UCSD-AML1 (cell line): Measurements from ENCODE around the gene UBE3B.

ENCODE experiments used
- DNase-seq: peaks from one replicate; lab custom pipeline; 2025; ENCODE audit not compliant: unreplicated experiment; lab: John Stamatoyannopoulos, UW

UBE3B gene

DNA sequence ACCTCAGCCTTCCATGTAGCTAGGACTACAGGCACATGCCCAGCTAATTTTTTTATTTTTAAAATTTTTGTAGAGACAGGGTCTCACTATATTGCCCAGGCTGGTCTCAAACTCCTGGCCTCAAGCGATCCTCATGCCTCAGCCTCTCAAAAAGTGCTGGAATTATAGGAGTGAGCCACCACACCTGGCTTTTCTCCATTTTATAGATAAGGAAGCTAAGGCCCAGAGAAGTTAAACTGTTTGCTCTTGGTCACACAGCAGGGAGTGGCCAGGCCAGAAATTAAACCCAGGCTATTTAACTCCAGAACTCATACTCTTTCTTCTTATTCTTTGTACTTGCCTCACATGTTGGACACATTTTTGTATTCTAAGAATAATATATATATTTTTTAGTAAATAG lies 16.5 kb downstream of the UBE3B start:
- no peak for DNase-seq

DNA sequence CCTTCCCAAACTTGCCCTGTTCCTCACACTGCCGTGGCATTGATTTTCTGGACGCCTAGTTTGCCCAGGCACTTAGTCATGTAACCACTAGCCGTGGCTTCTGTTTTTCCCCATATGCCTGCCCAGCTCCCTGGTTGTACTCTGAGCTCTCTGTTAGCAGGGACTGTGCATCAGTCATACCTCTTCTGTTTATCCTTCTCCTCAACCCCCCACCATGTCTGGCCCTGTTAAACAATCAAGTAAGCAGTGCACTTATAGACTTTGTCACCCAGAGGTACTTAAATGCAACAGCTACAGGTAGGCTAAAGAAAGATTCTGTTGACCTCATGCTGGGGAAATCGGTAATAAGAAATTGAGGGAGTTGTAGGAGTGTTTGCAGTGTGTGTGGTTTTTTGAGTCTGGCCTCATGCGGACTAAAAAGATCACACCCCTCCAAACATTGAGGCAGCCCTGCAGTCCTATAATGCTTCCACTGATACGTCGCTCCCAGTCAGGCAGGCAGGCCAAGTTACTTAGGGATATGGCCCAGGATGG lies 17.0 kb downstream of the UBE3B start:
- DNase-seq: no peak

DNA sequence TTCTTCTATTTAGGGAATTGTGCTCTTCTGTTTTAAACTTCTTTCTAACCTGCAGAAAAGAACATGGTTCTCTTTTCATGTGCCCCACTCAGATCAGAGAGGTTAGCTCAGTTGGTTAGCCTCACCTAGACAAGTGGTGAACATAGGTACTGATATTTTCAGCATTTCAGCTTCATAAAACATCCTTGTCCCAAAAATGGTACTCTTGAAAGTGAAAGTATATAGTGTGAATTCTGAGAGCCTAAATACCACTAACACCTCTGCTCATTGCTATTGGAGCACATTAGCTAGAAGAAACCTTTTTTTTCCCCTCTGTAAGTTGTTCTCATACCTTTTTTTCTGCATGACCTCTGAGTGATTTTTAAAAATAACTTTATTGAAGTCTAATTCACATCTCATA lies 17.6 kb downstream of the UBE3B start:
- DNase-seq: no peak

DNA sequence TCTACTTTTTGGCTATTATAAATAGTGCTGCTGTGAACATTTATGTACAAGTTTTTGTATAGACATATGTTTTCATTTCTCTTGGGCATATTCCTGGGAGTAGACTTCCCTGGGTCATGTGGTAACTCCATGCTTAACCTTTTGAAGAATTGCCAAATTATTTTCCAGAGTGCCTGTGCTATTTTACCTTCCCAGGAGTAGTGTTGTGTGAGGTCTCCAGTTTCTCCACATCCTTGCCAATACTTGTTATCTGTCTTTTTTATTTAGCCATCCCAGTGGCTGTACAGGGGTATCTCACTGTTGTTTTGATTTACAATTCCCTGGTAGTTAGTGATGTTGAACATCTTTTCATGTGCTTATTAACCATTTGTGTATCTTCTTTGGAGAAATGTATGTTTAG lies 18.9 kb downstream of the UBE3B start:
- DNase-seq: no peak

DNA sequence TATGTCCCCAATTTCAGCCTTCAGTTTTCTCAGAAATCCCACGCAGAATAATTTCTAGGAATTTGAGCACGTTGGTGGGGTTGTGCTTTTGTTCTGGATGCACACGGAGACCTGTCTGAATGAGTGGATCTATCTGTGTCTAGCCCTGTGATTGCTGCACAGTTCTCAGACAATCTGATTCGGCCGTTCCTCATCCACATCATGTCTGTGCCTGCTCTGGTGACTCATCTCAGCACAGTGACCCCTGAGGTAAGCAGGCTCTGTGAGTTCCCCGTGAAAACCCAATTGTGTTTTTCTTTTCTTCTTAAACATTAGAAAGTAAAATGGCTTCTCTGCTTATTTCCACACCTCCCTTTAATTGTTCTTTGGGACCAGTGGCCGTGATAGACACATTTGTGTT lies 20.2 kb downstream of the UBE3B start:
- DNase-seq: no peak

DNA sequence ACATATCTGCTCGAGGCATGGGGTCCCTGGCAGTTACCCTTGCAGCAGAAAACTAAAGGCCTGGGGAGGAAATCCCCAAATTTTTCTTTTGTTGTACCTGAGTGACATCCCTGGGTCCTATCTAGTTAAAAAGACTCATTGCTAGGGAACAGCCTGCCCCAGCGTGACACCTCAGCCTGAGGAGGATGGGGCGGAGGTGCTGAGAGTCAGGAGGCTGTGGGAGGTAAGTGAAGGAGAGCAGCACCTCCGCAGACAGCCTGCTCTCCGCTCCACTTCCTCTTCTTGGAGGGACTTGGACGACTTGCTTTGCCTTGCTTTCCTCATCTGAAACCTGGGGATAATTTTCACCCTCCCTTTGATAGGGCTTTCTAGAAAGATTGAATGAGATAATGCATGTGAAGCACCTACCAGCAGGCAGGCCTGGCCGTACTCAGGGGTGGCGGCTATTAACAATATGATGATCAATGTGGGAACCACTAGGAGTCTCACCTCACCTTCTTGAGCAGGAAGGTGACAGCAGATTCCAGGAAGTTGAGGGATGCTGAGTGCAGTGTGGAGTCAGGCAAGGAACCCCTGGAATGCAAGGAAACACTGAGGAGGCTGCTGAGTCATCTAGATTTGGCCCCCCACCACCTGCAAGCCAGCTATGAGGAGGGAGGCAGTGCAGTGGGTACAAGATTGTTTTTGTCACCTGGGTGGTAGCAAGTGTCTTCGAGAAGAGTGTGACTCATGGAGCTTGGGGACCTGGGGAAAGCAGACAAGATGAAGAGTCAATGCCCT lies 23.2 kb downstream of the UBE3B start:
- DNase-seq: no peak

DNA sequence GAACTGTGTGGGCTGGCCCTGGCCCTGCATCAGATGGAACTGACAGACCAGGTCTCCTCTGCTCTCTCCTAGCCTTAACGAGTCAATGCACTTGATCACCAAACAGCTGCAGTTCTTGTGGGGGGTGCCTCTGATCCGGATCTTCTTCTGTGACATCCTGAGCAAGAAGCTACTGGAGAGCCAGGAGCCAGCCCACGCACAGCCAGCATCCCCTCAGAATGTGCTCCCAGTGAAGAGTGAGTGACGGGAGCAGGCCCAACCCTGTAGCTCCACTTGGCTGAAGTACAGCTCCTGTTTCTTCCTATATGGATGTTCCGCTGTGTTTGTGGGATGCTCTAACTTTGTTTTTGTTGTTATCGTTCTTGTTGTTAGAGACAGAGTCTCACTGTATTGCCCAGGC lies 23.9 kb downstream of the UBE3B start:
- DNase-seq: no peak

DNA sequence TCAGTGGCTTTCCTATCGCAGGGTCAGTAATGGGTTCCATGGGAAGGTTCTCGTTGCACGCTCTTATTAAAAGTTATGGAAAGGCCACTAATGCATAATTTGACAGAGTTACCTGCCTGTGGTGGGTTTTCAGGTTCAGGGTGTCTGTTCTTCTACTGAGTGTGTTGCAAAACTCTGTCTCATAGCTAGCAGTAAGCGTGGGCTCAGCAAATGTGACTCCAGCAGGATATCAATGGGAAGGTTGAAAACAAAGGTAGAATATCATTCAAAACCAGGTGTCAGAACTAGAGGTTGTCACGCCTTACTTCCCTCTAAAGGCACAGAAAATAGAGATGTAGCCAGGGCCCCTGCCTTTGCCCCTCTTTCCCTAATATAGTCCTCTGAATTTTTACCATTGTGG lies 24.9 kb downstream of the UBE3B start:
- DNase-seq: no peak

DNA sequence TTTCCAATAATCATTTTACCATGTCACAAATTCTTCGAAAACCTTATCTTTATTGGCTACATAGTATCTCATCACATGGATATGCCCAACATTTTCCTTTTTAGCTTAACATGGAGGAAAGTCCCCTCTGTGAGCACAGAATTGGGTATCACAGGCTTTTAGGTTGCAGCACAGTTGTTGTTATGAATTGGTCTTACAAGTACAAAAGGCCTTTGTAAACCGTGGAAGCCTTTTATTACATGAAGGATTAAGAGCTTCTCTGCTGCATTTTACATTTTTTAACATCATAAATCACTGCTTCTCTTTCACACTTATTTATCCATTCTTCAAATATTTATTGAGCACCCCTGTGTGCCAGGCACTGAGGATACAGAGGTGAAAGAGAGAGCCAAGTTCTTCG lies 26.2 kb downstream of the UBE3B start:
- no peak for DNase-seq

DNA sequence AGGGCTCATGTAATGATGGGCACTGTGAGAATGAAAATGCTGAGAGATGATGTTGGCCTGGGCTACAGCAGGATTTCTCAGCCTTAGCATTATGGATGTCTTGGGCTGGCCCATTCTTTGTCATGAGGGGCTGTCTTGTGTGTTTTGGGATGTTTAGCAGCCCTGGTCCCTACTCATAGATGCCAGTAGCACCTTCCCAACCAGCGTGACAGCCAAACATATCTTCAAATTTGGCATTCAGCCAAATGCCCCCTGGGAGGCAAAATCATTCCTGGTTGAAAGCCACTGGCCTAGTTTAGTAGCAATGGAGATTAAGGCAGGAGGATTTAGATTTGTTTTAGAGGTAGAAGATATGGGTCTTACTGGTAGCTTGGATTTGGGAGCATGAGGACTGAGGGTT lies 26.6 kb downstream of the UBE3B start:
- no peak for DNase-seq

DNA sequence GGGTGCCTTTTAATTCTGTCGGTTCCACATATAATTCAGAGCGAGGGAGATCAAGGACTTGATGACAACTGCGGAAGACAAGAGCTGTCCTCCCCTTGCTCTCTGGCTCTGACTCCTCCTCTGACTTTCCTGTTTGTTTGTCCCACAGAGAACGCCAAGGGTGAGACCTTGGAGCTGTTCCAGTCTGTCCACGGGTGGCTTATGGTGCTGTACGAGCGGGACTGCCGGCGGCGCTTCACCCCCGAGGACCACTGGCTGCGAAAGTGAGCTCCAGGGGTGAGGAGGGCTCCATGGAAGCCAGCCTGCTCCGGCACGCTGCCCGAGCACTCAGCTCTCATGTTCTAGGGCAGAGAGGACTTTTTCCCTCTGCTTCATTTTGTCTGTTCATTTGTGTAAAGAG lies 32.8 kb downstream of the UBE3B start:
- no peak for DNase-seq

DNA sequence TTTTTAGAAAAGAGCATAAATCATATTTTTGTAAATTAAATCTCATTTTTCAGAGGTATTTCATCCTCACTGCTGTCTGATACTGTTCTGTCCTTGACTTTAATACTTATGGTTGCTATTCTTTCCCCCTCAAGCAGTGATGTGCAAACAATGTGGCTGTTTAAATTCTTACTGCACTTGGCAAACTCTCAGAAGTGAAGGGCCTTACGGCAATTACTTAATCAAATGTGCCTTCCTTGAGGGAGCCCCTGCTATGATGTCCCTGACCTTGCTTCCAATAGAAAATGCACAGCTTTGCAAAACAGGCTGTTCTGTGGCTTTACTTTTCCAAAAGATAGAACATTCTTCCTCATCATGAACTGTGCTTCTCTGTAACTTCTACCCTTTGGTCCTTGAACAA lies 35.2 kb downstream of the UBE3B start:
- DNase-seq: no peak

DNA sequence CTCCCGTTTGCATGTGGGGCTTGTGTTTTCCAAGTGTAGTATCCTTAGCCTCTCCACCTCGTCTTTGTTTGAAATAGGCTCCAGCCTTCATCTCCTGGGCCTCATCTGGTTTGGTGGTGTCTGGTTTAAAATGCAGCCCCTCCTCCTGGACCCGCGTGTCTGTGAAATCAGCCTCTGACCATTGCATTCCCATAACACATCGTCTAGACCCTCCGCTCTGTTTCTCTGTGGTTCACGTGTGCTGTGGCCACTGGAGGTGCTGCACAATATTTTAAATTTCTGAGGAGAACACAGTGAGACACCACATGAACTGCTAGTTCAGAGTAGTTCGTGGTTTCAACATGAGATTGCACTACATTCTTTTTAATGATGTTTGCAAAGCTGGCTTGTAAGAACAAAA lies 35.6 kb downstream of the UBE3B start:
- no peak for DNase-seq

DNA sequence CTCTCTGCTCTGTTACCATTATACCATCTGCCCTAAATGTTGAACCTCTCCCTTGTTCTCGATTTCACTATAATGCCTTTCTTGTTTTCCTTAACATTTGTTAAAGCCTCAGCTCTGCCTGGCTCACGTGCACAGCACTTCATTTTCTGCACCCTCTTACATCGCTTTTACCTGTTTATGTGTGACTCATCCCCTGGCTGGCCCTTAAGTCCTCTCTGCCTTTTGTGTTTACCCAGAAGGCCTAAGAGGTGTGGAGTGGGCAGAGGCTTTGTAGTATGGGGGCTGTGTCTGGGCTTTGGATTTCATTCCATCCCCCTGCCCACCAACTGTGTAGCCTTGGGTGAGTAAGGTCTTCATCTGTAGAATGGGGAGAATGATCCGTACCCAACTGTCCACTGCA lies 36.5 kb downstream of the UBE3B start:
- no peak for DNase-seq

DNA sequence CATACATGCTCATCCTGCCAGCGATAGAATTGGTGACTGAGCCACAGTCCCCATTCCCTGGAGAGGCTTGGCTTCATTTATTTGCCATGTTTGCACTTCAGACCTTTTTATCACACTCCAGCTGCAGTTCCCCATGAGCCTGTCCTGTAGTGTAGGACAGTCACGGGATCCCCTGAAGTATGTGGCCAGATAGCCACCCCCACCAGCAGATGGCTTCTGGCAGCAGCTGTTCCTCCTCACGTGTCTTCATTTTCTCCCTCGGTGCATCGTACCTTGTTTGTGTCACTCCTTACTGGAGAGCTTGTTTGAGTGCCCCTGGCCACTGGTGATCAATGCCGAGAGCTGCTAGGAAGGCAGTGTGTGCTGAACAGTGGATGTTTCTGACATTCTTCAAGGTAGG lies 40.2 kb downstream of the UBE3B start:
- DNase-seq: no peak

DNA sequence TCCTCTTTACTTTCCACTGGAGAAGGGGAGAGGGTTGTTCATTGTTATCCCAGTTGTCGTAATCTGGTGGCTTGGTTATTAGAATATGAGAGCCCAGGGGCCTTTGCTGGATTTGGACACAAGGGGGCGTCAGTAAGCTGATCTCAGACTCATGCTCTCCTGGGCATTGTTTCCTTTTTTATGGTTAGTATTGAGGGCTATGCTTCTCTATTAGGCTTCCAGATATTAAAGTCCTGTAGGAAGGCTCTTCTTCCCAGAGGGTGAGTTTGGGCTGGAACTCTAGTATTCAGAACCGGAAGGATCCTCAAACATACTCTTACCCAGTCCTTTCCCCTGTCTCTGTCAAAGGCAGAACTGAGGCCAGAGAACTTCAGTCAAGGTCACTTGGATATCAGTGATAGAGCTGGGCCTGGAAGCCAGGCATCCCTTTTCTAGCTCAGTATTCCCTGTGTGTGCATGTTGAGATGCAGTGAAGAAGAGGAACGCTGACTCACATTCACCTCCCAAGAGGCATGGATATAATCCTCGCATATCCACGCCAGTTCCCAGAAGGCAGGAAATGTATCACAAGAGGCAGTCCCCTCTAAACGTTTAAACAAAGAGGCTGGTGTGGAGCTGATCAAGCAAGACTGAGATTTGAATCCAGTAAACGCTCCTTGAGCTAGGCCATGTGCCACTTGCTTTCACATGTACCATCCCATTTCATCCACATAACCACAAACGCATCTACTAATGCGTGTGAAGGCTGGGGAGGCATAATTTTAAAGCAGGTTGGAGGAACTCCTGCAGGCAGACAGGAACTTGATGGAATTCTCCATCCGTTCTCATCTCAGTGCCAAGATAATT lies 41.6 kb downstream of the UBE3B start:
- peak; percentile 39 for DNase-seq

DNA sequence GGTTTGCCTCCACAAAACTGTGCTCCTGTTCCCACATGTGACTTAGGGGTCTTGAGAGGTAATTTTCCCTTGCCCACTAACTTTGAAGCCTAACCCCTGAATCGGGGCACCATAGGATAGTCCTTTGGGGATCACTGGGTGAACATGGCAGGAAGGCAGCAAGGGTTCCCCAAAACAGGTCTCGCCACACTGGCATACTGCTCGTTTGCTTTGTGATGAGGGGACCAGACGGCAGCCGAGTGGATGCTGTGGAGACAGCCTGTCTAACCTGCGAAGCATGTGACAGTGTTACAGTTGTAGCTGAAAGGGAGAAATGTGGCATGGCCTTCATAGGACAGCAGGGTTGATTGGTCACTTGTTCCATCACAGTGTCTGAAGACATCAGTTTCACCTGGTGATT lies 42.4 kb downstream of the UBE3B start:
- no peak for DNase-seq

DNA sequence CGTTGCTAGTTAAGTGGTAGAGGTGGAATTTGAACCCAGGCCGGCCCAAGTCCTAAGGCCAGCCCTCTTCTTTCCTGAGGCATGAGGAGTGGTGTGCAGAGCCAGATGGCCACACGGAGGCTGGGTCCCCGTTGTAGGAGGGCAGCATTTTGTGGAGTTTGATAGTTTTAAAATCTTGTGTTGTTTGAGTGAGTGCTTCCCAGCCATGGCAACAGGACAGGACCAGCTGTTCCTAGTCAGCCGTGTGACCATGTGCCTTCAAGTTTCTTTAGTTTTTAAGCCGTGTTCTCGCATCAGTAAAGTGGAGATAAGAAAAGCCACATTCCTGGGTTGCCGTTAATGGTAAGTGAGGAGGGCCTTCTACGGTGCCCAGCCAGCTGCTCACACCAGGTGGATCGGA lies 44.4 kb downstream of the UBE3B start:
- DNase-seq: no peak

DNA sequence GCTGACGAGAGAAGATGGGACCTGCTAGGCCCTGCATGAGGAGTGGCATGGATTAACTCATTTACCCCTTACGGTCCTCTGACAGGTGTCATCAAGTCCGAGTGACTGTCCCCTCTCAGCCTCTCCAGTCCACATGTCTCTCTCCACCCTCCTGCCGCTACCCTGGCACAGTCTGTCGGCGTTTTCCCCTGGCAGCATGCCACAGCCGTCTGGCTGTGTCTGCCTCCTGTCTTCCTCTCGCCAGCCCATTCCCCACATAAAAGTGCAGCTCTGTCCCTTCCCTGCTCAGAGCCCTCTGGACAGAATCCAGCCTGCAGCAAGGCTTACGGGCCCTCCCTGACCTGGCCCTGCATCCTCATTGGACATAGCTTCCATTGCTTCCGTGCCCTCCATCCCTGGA lies 45.6 kb downstream of the UBE3B start:
- no peak for DNase-seq

DNA sequence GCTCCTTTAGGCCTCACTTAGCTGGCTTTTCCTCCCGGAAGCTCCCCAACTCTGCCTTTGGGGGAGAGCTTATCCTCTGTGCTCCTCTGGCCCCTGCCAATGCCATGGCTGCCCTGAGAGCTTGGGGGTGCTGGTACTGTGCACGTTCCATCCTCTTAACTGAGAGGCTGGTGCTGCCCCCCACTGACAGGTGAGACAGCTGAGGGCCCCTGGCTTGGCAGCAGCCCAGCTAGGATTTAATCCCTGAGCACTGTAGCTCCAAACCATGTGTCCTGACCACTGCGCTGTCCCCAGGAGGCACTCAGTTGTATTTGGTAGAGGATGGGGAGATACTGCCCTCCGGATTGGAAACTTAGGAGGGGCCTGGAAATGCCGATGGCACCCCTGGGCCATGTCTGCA lies 46.1 kb downstream of the UBE3B start:
- DNase-seq: no peak

DNA sequence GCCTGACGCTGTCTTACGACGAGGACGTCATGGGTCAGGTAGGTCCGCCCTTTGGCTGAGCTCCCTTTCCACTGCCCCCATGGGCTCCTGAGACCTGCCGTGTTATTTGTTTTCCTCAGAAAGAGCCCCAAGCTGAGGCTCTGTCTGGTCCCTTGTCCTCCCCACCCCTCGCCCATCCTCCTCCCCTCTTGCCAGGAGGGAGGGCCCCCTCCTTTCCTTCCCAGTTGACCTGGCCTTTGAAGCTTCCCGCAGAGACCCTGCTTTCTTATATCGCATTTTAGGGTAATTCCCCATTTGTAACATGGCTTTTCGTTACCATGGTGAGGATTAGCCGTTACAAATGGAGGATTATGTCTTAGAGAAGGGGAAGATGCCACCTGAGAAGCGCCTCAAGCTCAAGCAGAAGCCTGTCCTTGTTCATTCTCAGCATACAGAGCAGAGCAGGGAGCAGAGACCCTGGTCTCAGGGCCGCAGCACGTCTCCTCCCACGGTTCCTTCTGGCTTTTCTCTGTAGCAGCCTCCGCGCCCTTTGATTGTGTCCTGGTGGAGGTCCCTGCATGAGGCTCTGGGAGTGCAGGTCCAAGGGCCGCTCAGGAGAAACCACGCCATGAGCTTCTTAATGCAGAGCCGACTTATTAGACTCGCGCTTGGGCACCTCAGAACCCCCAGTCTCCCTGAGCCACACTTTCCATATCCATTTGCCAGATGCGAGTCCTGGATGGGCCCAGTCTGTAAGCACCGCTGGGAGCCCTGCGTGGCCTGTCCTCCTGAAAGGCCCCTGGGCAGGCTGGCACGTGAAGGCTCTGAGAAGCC lies 47.2 kb downstream of the UBE3B start:
- no peak for DNase-seq

DNA sequence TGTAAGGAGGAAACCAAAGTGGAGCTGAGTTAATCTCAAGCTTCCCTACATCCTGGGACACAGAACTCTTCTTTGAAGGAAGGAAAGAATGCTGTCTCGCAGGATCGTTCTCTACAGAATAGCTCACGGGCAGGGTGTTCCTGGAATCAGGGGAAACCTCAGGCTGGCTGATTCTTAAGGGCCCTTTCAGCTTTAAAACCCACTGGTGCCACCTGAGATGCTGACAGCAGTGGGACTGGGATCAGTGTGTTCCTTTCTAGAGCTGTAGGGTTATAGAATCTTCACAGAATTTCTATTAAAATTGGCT lies 47.8 kb downstream of the UBE3B start:
- DNase-seq: no peak
